Prostate gland (tissue), 2 donors: ENCODE data around the gene MRTFB.

ENCODE experiments used
- POLR2A ChIP-seq: fragments of 450-650 bp; IDR thresholded peaks from one replicate; pipeline ENCODE4 v1.6.1; 2016; ENCODE audit warnings: antibody characterized with exemption, mild to moderate bottlenecking
- TF ChIP-seq, protein P1 (sequence below), 4 experiments: fragments of 200-600 bp in 2 of 4; fragments of 450-650 bp in 2 of 4; sonication (generic) in 2 of 4; IDR thresholded peaks; 1 replicate in 3 of 4; 2 replicates in 1 of 4; pipeline ENCODE4 v1.5.1; 2016 to 2019; ENCODE audit warnings: antibody characterized with exemption in 4 of 4, mild to moderate bottlenecking in 2 of 4, moderate library complexity in 2 of 4

DNA sequence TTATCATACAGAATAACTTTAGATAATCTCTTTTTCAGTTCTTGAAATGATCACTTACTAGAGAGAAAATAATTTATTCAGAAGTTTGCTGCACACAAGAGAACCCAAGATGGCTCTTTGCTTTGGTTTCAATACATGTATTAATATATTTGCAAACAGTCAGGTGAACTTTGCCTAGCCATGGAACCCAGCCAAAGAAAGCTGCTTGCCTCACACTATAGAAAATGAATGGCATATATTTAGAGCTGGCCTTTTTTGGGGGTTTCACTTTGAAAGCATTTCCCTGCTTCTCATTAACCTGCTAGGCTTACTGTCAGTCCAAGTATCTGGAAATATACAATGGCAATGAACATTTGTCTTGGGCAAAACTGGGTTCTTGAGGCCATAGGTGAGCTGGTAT lies 75.3 kb downstream of the MRTFB start:
- TF ChIP-seq, protein P1, sequence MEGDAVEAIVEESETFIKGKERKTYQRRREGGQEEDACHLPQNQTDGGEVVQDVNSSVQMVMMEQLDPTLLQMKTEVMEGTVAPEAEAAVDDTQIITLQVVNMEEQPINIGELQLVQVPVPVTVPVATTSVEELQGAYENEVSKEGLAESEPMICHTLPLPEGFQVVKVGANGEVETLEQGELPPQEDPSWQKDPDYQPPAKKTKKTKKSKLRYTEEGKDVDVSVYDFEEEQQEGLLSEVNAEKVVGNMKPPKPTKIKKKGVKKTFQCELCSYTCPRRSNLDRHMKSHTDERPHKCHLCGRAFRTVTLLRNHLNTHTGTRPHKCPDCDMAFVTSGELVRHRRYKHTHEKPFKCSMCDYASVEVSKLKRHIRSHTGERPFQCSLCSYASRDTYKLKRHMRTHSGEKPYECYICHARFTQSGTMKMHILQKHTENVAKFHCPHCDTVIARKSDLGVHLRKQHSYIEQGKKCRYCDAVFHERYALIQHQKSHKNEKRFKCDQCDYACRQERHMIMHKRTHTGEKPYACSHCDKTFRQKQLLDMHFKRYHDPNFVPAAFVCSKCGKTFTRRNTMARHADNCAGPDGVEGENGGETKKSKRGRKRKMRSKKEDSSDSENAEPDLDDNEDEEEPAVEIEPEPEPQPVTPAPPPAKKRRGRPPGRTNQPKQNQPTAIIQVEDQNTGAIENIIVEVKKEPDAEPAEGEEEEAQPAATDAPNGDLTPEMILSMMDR (IDR thresholded peaks at IDR 0.05): no peak
- no peak for TF ChIP-seq POLR2A
